ENCODE measurements around the gene RAB30. TPM values are rescaled to one million over a fixed set of nuclear protein-coding genes. Genes with fewer than 3 reads are reported as not detected.
"Not testable (repeated sequence)": the region's sequence is repeated elsewhere in the genome, so short reads cannot be mapped to it uniquely, and the experiment has no call there.

Gene RAB30
- total RNA-seq, 1 experiment from 2014 or later = 15.0 TPM

DNA sequence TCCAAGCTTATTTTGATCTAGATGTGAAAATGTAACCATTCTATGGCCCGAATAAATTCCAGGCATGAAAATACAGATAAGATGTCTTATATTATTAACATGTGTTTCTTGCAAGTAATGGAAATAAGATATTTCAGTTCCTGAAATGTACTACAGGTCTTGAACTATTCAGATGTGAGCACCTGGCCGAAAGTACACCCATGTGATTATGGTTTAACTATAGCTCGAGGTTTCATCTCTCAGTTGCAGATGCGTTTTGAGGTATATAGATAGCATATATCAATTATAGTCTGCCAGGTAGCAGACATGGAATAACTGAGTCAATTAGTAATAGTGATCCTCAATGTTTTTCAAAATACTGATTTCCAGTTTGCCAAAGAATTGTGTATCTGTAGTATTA, 101.9 kb downstream of the RAB30 start:
- TF ChIP-seq EZH2 (IDR thresholded peaks at IDR 0.05; ENCODE audit: borderline replicate concordance, low read depth, low read length, poor library complexity, severe bottlenecking) = no peak
- TF ChIP-seq, protein P1, sequence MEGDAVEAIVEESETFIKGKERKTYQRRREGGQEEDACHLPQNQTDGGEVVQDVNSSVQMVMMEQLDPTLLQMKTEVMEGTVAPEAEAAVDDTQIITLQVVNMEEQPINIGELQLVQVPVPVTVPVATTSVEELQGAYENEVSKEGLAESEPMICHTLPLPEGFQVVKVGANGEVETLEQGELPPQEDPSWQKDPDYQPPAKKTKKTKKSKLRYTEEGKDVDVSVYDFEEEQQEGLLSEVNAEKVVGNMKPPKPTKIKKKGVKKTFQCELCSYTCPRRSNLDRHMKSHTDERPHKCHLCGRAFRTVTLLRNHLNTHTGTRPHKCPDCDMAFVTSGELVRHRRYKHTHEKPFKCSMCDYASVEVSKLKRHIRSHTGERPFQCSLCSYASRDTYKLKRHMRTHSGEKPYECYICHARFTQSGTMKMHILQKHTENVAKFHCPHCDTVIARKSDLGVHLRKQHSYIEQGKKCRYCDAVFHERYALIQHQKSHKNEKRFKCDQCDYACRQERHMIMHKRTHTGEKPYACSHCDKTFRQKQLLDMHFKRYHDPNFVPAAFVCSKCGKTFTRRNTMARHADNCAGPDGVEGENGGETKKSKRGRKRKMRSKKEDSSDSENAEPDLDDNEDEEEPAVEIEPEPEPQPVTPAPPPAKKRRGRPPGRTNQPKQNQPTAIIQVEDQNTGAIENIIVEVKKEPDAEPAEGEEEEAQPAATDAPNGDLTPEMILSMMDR (conservative IDR thresholded peaks at IDR 0.05; ENCODE audit: low read depth, low read length) = no peak
- intact Hi-C loops (cut with micrococcal nuclease; ENCODE audit: unreplicated experiment) = no loop called here
- no peak for DNase-seq (ENCODE audit: low spot score)
- Histone ChIP-seq H3K4me3 (ENCODE audit: low read depth, low read length, poor library complexity, severe bottlenecking) (no peak overlapping the region), H3K36me3 (ENCODE audit: insufficient read depth, low read length, poor library complexity, severe bottlenecking) (no peaks in the 10 kb centered on the region), H3K9me3 (ENCODE audit: low read depth, low read length, poor library complexity, severe bottlenecking) (no peaks in the 10 kb centered on the region), H3K27me3 (replicated peaks; ENCODE audit: insufficient read depth, low read depth, low read length, poor library complexity) (no peaks in the 10 kb centered on the region), H3K4me1 (ENCODE audit: insufficient read depth, low read length, poor library complexity, severe bottlenecking) (no peaks in the 10 kb centered on the region), H3K27ac (ENCODE audit: low read depth, low read length, poor library complexity, severe bottlenecking) (no peak overlapping the region)
- ChIA-PET POLR2A (ENCODE audit: low non-redundant PET) (no interaction called here), CTCF (no interaction called here)
- BruUV-seq (replicated peaks) = no TSS peak

DNA sequence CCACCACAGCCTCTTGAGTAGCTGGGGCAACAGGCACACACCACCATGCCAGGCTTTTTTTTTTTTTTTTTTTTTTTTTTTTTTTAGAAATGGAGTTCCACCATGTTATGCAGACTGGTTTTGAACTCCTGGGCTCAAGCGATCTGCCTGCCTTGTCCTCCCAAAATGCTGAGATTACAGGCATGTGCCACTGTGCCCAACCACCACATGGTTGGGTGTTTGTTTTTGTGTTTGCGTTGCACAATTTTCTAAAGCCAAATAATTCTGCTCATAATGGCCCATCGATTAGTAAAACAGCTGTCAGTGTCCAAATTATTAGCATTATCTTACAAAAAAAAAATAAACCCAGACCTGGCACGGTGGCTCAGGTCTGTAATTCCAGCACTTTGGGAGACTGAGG, 104.3 kb downstream of the RAB30 start:
- ChIA-PET POLR2A (ENCODE audit: low non-redundant PET) (no interaction called here), CTCF (no interaction called here)
- H3K27me3 ChIP-seq (replicated peaks; ENCODE audit: insufficient read depth, low read depth, low read length, poor library complexity) = no peaks in the 10 kb centered on the region
- TF ChIP-seq EZH2 (IDR thresholded peaks at IDR 0.05; ENCODE audit: borderline replicate concordance, low read depth, low read length, poor library complexity, severe bottlenecking) = no peak
- TF ChIP-seq, protein P1 (conservative IDR thresholded peaks at IDR 0.05; ENCODE audit: low read depth, low read length) = no peak
- BruUV-seq (replicated peaks) = no TSS peak
- DNase-seq (ENCODE audit: low spot score) = no peak
- H3K4me1 ChIP-seq (ENCODE audit: insufficient read depth, low read length, poor library complexity, severe bottlenecking) = no peaks in the 10 kb centered on the region
- intact Hi-C loops (cut with micrococcal nuclease; ENCODE audit: unreplicated experiment) = no loop called here
- no peak overlapping the region for H3K27ac ChIP-seq (ENCODE audit: low read depth, low read length, poor library complexity, severe bottlenecking)
- no peaks in the 10 kb centered on the region for H3K36me3 ChIP-seq (ENCODE audit: insufficient read depth, low read length, poor library complexity, severe bottlenecking)
- no peaks in the 10 kb centered on the region for H3K9me3 ChIP-seq (ENCODE audit: low read depth, low read length, poor library complexity, severe bottlenecking)
- no peak overlapping the region for H3K4me3 ChIP-seq (ENCODE audit: low read depth, low read length, poor library complexity, severe bottlenecking)

DNA sequence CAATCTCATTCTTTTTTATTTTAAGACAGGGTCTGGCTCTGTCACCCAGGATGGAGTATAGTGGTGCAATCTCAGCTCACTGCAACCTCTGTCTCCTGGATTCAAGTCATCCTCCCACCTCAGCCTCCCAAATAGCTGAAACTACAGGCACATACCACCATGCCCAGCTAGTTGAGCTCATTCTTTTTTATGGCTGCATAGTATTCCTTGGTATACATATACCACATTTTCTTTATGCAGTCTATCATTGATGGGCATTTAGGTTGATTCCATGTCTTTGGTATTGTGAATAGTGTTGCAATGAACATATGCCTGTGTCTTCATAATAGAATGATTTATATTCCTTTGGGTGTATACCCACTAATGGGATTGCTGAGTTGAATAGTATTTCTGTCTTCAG, 109.7 kb downstream of the RAB30 start:
- DNase-seq (ENCODE audit: low spot score); BruUV-seq (replicated peaks); H3K27ac ChIP-seq (ENCODE audit: low read depth, low read length, poor library complexity, severe bottlenecking); H3K4me3 ChIP-seq (ENCODE audit: low read depth, low read length, poor library complexity, severe bottlenecking); H3K36me3 ChIP-seq (ENCODE audit: insufficient read depth, low read length, poor library complexity, severe bottlenecking); CTCF ChIA-PET; H3K27me3 ChIP-seq (replicated peaks; ENCODE audit: insufficient read depth, low read depth, low read length, poor library complexity); H3K4me1 ChIP-seq (ENCODE audit: insufficient read depth, low read length, poor library complexity, severe bottlenecking); H3K9me3 ChIP-seq (ENCODE audit: low read depth, low read length, poor library complexity, severe bottlenecking); POLR2A ChIA-PET (ENCODE audit: low non-redundant PET); intact Hi-C loops (cut with micrococcal nuclease; ENCODE audit: unreplicated experiment): not testable (repeated sequence)

DNA sequence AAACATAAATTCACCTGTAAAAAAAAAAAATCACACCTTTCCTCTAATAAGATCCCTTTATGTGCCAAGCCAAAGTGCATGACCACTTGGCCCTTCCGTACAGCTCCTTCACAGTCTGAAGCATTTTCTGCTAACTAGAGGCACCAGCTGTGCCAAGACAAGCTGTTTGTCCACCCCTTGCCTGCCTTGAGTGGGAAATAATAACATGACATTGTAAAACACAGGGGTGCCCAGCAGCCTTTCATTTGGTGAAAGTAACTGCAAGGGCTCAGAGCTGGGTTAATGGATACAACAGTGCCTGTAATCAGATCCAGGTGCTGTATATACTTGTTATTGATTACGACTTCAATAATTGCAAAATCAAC, 110.9 kb downstream of the RAB30 start:
- TF ChIP-seq EZH2 (IDR thresholded peaks at IDR 0.05; ENCODE audit: borderline replicate concordance, low read depth, low read length, poor library complexity, severe bottlenecking) = no peak
- TF ChIP-seq, protein P1 (conservative IDR thresholded peaks at IDR 0.05; ENCODE audit: low read depth, low read length) = no peak
- Histone ChIP-seq H3K36me3 (ENCODE audit: insufficient read depth, low read length, poor library complexity, severe bottlenecking) (no peaks in the 10 kb centered on the region), H3K4me1 (ENCODE audit: insufficient read depth, low read length, poor library complexity, severe bottlenecking) (no peaks in the 10 kb centered on the region), H3K27me3 (replicated peaks; ENCODE audit: insufficient read depth, low read depth, low read length, poor library complexity) (no peaks in the 10 kb centered on the region), H3K27ac (ENCODE audit: low read depth, low read length, poor library complexity, severe bottlenecking) (no peak overlapping the region), H3K9me3 (ENCODE audit: low read depth, low read length, poor library complexity, severe bottlenecking) (no peaks in the 10 kb centered on the region), H3K4me3 (ENCODE audit: low read depth, low read length, poor library complexity, severe bottlenecking) (no peak overlapping the region)
- no TSS peak for BruUV-seq (replicated peaks)
- intact Hi-C loops (cut with micrococcal nuclease; ENCODE audit: unreplicated experiment) = no loop called here
- ChIA-PET POLR2A (ENCODE audit: low non-redundant PET) (no interaction called here), CTCF (no interaction called here)
- no peak for DNase-seq (ENCODE audit: low spot score)

Measured in A673 (cell line).